DMS 273 (cell line): ENCODE data around the gene PCOLCE2.
A peak's percentile ranks its signal among the peaks of the same experiment; 100 is the strongest.
"Not testable (repeated sequence)": the region's sequence is repeated elsewhere in the genome, so short reads cannot be mapped to it uniquely, and the experiment has no call there.

Experiments used
- DNase-seq: peaks from one replicate; lab custom pipeline; 2025; ENCODE audit not compliant: unreplicated experiment; lab: John Stamatoyannopoulos, UW

The PCOLCE2 gene

GRCh38 chr3:142902356-142902755, 13.5 kb upstream of the PCOLCE2 start:
- no peak for DNase-seq

- DNase-seq, result peak; percentile 35
Measured at GRCh38 chr3:142898346-142899213, 9.7 kb upstream of the PCOLCE2 start.

GRCh38 chr3:142897807-142898206, 8.9 kb upstream of the PCOLCE2 start:
- peak; percentile 21 for DNase-seq

- DNase-seq, result no peak
Measured at GRCh38 chr3:142896996-142897395, 8.1 kb upstream of the PCOLCE2 start.

GRCh38 chr3:142896201-142896755, 7.4 kb upstream of the PCOLCE2 start:
- no peak for DNase-seq

- DNase-seq, result peak; percentile 52
Measured at GRCh38 chr3:142894493-142894892, 5.6 kb upstream of the PCOLCE2 start.

GRCh38 chr3:142892714-142893113, 3.8 kb upstream of the PCOLCE2 start:
- peak; percentile 17 for DNase-seq

GRCh38 chr3:142890592-142890991, 1.7 kb upstream of the PCOLCE2 start:
- DNase-seq, result no peak

GRCh38 chr3:142889212-142890014, 530 bp upstream of the PCOLCE2 start:
- DNase-seq, result peak; percentile 40

GRCh38 chr3:142888099-142888480, 793 bp downstream of the PCOLCE2 start:
- peak; percentile 98 for DNase-seq

- peak; percentile 44 for DNase-seq
Measured at GRCh38 chr3:142886940-142887339, 1.9 kb downstream of the PCOLCE2 start.

GRCh38 chr3:142886021-142886420, 2.9 kb downstream of the PCOLCE2 start:
- DNase-seq, result no peak

GRCh38 chr3:142884531-142884930, 4.4 kb downstream of the PCOLCE2 start:
- DNase-seq, result no peak

GRCh38 chr3:142883534-142883933, 5.3 kb downstream of the PCOLCE2 start:
- DNase-seq, result not testable (repeated sequence)

GRCh38 chr3:142881445-142882224, 7.2 kb downstream of the PCOLCE2 start:
- no peak for DNase-seq

- no peak for DNase-seq
Measured at GRCh38 chr3:142878649-142879300, 10.1 kb downstream of the PCOLCE2 start.

- DNase-seq, result no peak
Measured at GRCh38 chr3:142876417-142876816, 12.5 kb downstream of the PCOLCE2 start.

GRCh38 chr3:142875583-142876207, 13.2 kb downstream of the PCOLCE2 start:
- DNase-seq, result no peak

GRCh38 chr3:142875099-142875498, 13.8 kb downstream of the PCOLCE2 start:
- no peak for DNase-seq

GRCh38 chr3:142868382-142868781, 20.5 kb downstream of the PCOLCE2 start:
- DNase-seq, result not testable (repeated sequence)
